GM12801 (cell line): Measurements from ENCODE around the gene CELA3B.

Source experiments
- TF ChIP-seq, protein P1 (sequence below): IDR thresholded peaks from one replicate; pipeline ENCODE4 v1.5.1; 2011; ENCODE audit warnings: control low read depth; ENCODE audit not compliant: insufficient read length; ENCODE audit errors: extremely low read depth

Gene CELA3B

GRCh38 chr1:22024485-22025367 is 47.9 kb downstream of the CELA3B start:
- TF ChIP-seq, protein P1, sequence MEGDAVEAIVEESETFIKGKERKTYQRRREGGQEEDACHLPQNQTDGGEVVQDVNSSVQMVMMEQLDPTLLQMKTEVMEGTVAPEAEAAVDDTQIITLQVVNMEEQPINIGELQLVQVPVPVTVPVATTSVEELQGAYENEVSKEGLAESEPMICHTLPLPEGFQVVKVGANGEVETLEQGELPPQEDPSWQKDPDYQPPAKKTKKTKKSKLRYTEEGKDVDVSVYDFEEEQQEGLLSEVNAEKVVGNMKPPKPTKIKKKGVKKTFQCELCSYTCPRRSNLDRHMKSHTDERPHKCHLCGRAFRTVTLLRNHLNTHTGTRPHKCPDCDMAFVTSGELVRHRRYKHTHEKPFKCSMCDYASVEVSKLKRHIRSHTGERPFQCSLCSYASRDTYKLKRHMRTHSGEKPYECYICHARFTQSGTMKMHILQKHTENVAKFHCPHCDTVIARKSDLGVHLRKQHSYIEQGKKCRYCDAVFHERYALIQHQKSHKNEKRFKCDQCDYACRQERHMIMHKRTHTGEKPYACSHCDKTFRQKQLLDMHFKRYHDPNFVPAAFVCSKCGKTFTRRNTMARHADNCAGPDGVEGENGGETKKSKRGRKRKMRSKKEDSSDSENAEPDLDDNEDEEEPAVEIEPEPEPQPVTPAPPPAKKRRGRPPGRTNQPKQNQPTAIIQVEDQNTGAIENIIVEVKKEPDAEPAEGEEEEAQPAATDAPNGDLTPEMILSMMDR = no peak

DNA sequence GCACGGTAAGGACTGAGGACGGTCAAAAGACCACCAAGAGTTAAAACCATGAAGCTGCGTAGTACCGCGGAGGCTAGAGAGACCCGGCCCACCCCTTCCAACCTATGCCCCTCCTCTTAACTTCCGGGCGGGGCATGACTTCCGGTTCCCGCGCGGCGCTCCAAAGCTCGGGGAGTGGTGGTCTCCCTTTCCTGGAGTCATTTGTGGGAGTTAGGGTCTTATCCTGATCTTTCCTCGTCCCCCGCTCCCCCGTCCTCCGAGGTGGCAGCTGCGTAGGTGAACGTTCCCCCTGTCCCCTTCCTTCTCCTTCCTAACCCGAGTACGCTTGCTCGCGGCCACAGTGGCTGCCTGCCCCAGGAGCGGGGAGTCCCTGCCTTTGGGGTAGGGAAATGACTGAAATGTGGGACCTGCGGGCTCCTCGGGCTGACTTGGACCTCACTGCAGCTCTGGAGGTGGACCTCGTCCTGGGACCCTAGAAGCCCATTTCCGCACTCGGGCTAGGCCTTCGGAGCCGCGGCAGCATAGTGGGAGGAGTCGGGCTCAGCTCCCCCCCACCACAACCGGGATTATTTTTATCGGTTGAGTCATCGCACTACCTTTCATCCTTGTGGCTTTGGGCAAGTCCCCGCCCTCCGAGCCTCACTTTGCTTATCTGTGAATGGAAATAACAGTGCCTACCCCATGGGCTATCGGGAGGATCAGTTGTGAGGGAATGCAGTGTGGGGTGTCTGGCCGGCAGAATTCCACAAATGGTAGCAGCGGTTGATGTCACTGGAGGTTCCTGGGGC is 48.7 kb downstream of the CELA3B start:
- TF ChIP-seq, protein P1 = no peak

DNA sequence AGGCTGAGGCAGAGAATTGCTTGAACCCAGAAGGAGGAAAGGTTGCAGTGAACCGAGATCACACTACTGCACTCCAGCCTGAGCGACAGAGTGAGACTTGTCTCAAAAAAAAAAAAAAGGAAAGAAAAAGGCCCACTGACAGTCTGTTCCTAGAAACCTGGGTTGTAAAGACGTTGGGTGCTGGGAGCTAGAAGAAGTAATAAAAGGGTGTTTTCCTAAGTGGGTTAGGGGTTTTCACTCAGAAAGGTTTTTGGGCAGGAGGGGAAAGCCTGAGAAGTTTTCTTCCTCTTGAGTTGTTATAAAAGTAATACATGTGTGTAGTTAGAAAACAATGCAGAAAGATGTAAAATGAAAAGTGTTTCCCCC is 50.1 kb downstream of the CELA3B start:
- TF ChIP-seq, protein P1 = no peak

DNA sequence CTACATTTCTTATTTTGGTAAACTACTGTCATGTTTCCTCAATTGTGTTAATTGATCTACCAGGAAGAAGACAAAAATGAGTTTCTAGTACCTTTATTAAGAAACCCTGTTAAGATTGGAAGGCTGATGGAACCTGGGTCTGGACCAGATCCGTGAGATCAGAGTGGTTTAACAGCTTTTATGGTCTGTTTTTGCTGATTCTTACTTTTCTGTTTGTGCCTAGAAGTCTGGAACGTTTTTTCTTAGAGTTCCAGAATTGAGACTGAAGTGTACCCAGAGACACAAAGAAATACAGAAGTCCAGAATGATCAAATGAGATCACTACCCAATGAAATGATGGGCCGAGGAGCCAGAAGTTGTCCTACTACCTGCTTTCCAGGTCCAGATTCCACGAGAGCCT is 53.2 kb downstream of the CELA3B start:
- TF ChIP-seq, protein P1 = no peak

DNA sequence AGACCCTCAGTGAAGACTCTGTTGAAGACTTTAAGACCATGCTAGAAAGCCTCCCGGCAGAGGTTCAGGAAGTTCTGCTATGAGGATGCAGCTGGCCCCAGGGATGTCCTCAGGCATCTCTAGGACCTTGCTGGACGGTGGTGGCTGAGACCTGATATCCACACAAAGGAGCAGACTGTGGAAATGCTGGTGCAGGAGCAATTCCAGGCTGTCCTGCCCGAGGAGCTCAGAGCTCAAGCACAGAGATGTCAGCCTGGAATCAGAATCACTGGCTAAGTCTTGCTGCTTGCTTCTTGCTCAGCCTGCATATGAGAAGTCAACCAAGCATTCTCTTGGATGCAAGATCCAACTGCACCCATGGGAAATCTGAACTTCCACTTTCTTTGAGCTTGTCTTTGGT is 53.7 kb downstream of the CELA3B start:
- TF ChIP-seq, protein P1 = no peak

DNA sequence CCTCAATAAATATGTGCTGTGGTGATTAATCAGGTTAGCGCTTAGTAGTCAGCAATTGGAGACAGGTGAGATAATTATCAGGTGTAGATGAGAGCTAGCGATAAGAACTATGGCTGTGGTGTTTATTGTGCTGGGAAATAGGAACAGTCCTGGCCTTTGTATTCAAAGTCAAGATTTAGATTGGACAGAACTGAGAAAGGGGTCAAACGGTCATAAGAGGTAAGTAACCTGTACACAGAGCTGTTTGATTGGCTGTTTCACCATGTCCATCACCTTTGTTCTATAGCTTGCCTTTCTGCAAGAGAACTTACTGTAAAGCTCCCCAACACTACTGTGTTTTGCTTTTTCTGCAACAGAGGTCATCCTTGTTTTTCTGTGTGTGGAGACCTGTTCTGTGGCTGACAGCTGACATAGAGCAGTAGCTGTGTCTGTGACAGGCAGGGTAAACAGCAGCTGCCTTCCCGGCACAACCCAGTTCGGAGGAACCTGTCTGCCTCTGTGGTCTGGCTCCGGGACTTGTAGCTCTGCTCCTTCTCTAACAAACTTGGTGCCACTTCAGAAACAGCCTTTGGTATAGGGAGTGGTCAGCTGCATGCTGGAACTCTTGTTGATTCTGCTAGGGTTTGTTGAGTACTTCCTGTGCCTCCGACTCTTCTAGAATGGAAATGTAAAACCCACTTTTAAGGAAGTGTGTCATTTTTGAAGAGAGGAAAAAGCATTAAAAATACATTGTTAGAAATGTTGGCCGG is 54.6 kb downstream of the CELA3B start:
- TF ChIP-seq, protein P1 = no peak

DNA sequence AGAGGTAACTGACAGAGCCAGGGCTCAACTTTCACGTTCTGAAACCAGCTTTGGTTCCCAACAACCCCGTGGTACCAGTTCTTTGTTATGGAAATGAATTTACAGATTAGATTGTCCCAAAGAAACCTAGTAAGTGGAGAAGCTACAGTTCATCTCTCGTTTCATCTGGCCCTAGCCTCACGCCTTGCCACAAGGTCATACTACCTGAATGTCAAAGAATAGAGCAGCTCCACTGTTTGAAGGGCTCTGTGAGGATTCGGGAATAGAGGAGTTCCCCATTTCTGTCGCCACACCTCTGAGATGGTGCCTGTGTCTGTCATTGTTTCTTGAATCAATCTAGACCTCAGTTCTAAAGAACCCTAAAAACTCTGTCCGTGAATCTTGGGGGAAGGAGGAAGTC is 60.7 kb downstream of the CELA3B start:
- TF ChIP-seq, protein P1 = no peak
